OCI-LY1 (cell line): Measurements from ENCODE around the gene HS3ST4.

ENCODE experiments used
- H2AFZ ChIP-seq: fragments of 200-600 bp; sonication (generic), shearing (Covaris generic); 2 replicates; pipeline ENCODE4 v1.6.0; 2014; ENCODE audit warnings: antibody characterized with exemption, mild to moderate bottlenecking, low read length
- H3F3A ChIP-seq: fragments of 200-600 bp; sonication (generic), shearing (Covaris generic); 2 replicates; pipeline ENCODE4 v1.6.0; 2014; ENCODE audit warnings: mild to moderate bottlenecking, antibody characterized with exemption, low read length, moderate library complexity; ENCODE audit not compliant: insufficient read depth
- H3K27ac ChIP-seq: fragments of 200-600 bp; sonication (generic); 2 replicates; pipeline ENCODE4 v1.5.1; 2014; ENCODE audit warnings: low read length, mixed run types, mild to moderate bottlenecking, low read depth; ENCODE audit not compliant: poor library complexity, severe bottlenecking
- H3K27me3 ChIP-seq: fragments of 200-600 bp; sonication (generic); 2 replicates; pipeline ENCODE4 v1.6.0; 2014; ENCODE audit warnings: antibody characterized with exemption, mild to moderate bottlenecking, low read length, moderate library complexity; ENCODE audit not compliant: insufficient read depth
- H3K36me3 ChIP-seq: fragments of 200-600 bp; sonication (generic); 2 replicates; pipeline ENCODE4 v1.6.1; 2014; ENCODE audit warnings: mild to moderate bottlenecking, antibody characterized with exemption, low read length, moderate library complexity, mixed read lengths; ENCODE audit not compliant: insufficient read depth
- H3K4me1 ChIP-seq: fragments of 200-600 bp; sonication (generic); 2 replicates; pipeline ENCODE4 v1.5.1; 2014; ENCODE audit warnings: mild to moderate bottlenecking, low read length, moderate library complexity; ENCODE audit not compliant: insufficient read depth, severe bottlenecking
- H3K4me2 ChIP-seq: fragments of 200-600 bp; sonication (generic), shearing (Covaris generic); 2 replicates; pipeline ENCODE4 v1.6.1; 2014; ENCODE audit warnings: low read length
- H3K4me3 ChIP-seq: fragments of 200-600 bp; sonication (generic); 2 replicates; pipeline ENCODE4 v1.5.1; 2014; ENCODE audit warnings: low read length, low read depth, mild to moderate bottlenecking, mixed read lengths; ENCODE audit not compliant: poor library complexity, severe bottlenecking
- H3K79me2 ChIP-seq: fragments of 200-600 bp; shearing (Covaris generic); 2 replicates; pipeline ENCODE4 v1.6.1; 2016; ENCODE audit warnings: mixed run types, low read length, mixed read lengths; ENCODE audit not compliant: insufficient read depth
- H3K9ac ChIP-seq: fragments of 200-600 bp; sonication (generic), shearing (Covaris generic); 2 replicates; pipeline ENCODE4 v1.6.1; 2014; ENCODE audit warnings: mild to moderate bottlenecking, low read length, mixed read lengths
- H3K9me2 ChIP-seq: fragments of 200-600 bp; sonication (generic), shearing (Covaris generic); 2 replicates; pipeline ENCODE4 v1.6.1; 2014; ENCODE audit warnings: low read depth, mild to moderate bottlenecking, low read length, mixed read lengths
- H3K9me3 ChIP-seq: fragments of 200-600 bp; shearing (Covaris generic); 2 replicates; pipeline ENCODE4 v1.6.1; 2014; ENCODE audit warnings: low read length, mixed read lengths
- H4K20me1 ChIP-seq: fragments of 200-600 bp; sonication (generic), shearing (Covaris generic); 2 replicates; pipeline ENCODE4 v1.6.0; 2016; ENCODE audit warnings: mild to moderate bottlenecking, low read length; ENCODE audit not compliant: insufficient read depth
- CTCF ChIP-seq: fragments of 200-600 bp; sonication (generic), shearing (Covaris generic); IDR thresholded peaks from 2 replicates; pipeline ENCODE4 v1.5.1; 2017; ENCODE audit warnings: mild to moderate bottlenecking, antibody characterized with exemption, low read length, moderate library complexity, mixed read lengths
- EZH2 ChIP-seq: fragments of 200-600 bp; sonication (generic), shearing (Covaris generic); IDR thresholded peaks from 2 replicates; pipeline ENCODE4 v1.8.0; 2017; ENCODE audit warnings: borderline replicate concordance, mixed run types, mild to moderate bottlenecking, antibody characterized with exemption, low read length, moderate library complexity, mixed read lengths

HS3ST4 gene

DNA sequence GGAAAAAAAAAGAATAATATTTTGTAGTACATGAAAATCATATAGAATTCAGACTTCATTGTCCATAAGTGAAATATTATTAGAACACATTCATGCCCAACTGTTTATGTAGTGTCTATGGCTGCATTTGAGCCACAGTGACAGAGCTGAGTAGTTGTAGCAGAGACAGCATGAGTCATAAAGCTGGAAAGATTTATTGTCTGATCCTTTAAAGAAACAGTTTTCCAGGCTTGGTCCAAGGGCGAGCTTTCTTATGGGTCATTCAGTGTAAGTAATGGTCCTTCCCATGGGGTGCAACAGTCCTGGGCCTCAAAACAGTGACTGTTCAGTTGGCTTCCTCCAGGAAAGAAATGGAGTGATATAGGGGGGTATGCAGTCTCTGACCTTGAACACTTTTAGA, 260.2 kb downstream of the HS3ST4 start:
- no peak overlapping the region for H3K4me3 ChIP-seq
- H3K9me2 ChIP-seq = no peaks in the 10 kb centered on the region
- no peak overlapping the region for H2AFZ ChIP-seq
- H3K79me2 ChIP-seq = no peaks in the 10 kb centered on the region
- H3K9me3 ChIP-seq = no peaks in the 10 kb centered on the region
- H3K9ac ChIP-seq = no peak overlapping the region
- TF ChIP-seq EZH2 (no peak), CTCF (no peak)
- no peak overlapping the region for H3K4me2 ChIP-seq
- H3K27ac ChIP-seq = no peak overlapping the region
- H3F3A ChIP-seq = no peaks in the 10 kb centered on the region
- no peaks in the 10 kb centered on the region for H3K4me1 ChIP-seq
- no peaks in the 10 kb centered on the region for H4K20me1 ChIP-seq
- H3K36me3 ChIP-seq = no peaks in the 10 kb centered on the region
- H3K27me3 ChIP-seq = no peaks in the 10 kb centered on the region

DNA sequence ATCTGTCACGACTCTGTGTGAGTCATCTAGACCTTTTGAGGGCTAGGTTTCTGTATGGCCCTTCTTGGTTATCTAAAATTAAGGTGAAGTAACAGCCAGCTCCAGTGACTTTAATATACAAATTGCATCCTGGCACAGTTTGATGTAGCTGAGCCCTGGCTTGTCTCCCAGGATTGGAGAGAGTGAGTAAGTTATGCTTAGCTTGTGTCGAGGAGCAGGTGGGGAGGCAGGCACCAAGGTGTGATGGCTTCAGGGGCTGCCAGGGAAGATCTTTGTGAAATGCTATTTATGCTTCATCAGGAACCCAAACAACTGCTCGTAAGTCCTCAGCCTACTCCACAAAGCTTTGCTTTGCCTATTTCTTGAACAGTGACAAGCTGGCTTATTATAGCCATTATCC, 261.2 kb downstream of the HS3ST4 start:
- Histone ChIP-seq H3K4me2 (no peak overlapping the region), H3K79me2 (no peaks in the 10 kb centered on the region)

GRCh38 chr16:25957707-25958106, 265.9 kb downstream of the HS3ST4 start:
- no peak overlapping the region for H3K9ac ChIP-seq
- H3F3A ChIP-seq = no peaks in the 10 kb centered on the region
- TF ChIP-seq CTCF (no peak), EZH2 (no peak)
- H4K20me1 ChIP-seq = no peaks in the 10 kb centered on the region
- no peaks in the 10 kb centered on the region for H3K9me2 ChIP-seq
- H3K4me2 ChIP-seq = no peak overlapping the region
- H3K9me3 ChIP-seq = no peaks in the 10 kb centered on the region
- no peak overlapping the region for H3K4me3 ChIP-seq
- H2AFZ ChIP-seq = no peak overlapping the region
- H3K79me2 ChIP-seq = no peaks in the 10 kb centered on the region
- no peaks in the 10 kb centered on the region for H3K4me1 ChIP-seq
- no peaks in the 10 kb centered on the region for H3K27me3 ChIP-seq
- no peak overlapping the region for H3K27ac ChIP-seq
- no peaks in the 10 kb centered on the region for H3K36me3 ChIP-seq

More for the DNA sequence above, 261.2 kb downstream of the HS3ST4 start:
- no peak overlapping the region for H3K9ac ChIP-seq
- H3K27ac ChIP-seq = no peak overlapping the region
- H4K20me1 ChIP-seq = no peaks in the 10 kb centered on the region
- TF ChIP-seq EZH2 (no peak), CTCF (no peak)
- no peaks in the 10 kb centered on the region for H3K9me2 ChIP-seq
- H3K9me3 ChIP-seq = no peaks in the 10 kb centered on the region
- H3K4me1 ChIP-seq = no peaks in the 10 kb centered on the region
- no peak overlapping the region for H2AFZ ChIP-seq
- no peak overlapping the region for H3K4me3 ChIP-seq
- no peaks in the 10 kb centered on the region for H3K36me3 ChIP-seq
- H3F3A ChIP-seq = no peaks in the 10 kb centered on the region
- H3K27me3 ChIP-seq = no peaks in the 10 kb centered on the region
